Measurements from ENCODE around the gene JMJD4.
"Not testable (repeated sequence)": the region's sequence is repeated elsewhere in the genome, so short reads cannot be mapped to it uniquely, and the experiment has no call there.

The JMJD4 gene

DNA sequence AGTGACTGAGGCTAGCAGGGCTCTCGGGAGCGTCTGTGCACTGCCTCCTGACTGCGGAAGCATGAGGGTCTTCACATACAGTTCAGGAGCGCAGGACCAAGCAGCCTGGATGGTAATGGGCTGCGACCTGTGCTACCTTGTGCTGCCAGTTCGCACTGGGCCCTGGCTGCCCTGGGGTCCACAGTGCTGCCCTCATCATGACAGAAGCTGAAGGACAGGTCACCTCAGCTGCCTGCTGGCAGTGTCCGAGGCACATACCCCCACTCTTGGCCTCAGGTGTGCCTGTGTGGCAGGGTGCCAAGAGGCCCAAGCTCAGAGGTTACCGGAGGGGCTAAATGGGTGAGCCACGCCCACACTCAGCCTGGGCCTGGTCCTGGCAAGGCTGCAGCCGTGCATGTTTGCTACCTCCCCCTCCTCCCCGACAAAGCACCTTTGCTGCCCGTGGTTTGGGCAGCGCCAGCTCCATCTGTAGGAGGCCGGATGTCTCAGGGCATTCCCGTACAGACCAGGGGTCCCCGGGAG is 4.4 kb downstream of the JMJD4 start:
- no peak for DNase-seq

DNA sequence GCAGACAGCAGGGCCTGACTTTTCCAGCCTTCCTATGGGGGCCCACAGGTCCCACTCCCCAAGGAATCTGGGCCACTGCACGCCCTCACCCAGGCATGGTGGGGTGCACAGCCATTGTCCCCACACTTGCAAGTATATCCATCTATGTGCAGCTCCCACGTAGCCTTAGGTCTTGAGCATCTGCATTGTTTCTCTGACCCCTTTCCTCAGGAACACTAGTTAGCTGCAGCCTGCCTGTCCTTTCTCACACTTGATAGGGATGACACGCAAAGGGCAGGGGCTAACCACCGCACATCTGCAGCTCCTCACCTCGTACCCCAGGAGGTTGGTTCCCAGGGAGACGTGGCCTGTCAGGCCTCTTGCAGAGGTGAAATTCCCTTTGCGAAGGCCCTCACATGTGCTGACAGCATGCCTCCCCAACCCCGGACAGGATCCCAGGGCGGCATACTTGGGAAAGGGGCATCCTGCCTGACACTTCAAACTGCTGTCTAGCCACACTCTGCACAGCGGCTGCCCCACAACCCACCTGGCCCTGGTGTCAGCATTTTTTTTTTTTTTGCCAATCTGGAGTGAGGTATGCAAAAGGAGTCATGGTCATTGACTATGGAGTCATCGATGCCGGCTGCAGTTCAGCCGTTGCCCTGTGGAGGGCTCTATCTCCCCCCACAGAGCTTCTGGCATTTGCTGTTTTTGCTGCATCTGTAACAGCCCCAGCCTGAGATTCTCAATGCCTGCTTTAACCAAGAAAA is 5.0 kb downstream of the JMJD4 start:
- DNase-seq, result peak; percentile 56

DNA sequence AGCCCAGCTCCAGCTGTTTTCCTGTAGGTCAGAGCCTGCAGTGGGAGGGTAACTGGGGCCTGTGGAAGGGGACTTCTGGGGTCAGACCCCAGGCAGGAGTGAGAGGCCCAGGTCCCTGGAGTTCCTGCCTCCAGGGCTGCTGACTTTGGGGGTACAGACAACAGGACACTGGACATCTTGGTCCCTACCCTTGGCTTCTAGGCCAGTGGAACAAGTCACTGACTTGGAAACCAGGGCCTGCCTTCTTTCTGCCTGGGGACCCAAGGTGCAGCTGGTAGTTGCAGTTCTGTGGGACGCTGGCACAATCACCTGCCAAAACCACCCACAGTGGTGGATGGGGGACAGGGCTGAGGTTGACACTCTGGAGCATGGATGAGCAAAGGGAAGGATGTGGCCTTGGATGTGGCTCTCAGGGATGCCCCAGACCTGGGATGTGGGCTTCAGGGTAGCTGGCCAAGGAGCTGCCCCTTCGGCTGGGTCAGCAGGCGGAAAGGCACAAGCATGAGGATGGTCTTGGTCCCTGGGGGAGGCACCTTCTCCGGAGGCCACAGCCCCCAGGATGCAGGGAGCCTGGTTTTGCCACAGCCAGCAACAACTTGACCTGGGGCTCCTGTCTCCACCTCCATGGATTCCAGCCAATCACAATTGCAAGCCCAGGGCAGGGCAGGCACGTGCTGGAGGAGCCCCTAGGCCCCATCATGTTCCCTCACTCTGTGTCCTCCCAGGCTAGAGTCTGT is 5.8 kb downstream of the JMJD4 start:
- DNase-seq, result peak; percentile 26

DNA sequence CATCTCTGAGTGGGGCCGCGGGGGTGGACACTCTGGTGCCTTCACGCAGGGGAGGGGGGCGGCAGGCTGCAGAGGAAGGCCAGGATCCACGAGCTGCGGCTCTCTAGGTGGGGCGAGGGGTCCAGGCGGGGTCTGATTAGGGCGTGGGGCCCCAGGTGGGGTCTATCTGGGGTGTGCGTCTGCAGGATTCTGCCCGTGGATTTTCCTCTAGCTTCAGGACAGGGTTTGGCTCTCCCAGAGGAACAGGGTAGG is 6.3 kb downstream of the JMJD4 start:
- no peak for DNase-seq

DNA sequence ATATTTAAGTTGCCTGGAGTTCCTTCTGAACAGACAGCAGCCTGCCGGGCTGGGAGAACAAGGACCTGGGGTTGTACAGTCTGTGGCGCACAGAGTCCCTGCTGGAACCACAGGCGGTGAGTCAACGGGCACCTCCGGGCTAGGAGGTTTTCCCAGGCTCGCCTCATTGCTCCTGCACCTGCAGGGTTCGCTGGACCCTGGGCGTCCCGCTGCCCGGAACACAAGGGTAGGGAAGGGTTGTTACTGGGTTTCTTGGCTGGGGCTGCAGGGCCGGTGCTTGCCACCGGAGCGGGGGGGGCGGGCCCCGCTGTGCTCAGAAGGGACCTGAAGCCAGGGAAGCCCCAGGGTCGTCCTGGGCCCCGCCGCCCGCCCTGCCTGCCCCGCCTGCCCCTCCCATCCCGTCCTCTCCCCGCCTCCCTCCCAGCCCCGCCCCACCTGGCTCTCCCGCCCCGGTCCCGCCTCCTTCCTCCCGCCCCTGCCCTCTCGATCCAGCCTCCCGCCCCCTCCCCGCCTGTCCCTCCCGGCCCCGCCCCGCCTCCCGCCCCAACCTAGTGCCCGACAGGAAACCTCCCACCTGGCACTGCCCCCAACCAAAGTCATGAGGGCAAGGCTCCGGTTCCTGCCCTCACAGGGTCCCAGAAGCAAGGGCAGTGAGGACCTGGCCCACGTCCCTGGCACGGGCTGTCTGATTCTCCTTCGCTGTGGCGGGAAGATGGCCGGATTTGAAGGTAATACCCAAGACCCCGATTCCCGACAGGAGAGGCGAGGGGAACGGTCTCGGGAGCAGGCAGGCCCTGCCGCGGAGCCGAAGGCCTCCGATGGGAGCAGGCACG is 6.8 kb downstream of the JMJD4 start:
- DNase-seq, result peak; percentile 61

DNA sequence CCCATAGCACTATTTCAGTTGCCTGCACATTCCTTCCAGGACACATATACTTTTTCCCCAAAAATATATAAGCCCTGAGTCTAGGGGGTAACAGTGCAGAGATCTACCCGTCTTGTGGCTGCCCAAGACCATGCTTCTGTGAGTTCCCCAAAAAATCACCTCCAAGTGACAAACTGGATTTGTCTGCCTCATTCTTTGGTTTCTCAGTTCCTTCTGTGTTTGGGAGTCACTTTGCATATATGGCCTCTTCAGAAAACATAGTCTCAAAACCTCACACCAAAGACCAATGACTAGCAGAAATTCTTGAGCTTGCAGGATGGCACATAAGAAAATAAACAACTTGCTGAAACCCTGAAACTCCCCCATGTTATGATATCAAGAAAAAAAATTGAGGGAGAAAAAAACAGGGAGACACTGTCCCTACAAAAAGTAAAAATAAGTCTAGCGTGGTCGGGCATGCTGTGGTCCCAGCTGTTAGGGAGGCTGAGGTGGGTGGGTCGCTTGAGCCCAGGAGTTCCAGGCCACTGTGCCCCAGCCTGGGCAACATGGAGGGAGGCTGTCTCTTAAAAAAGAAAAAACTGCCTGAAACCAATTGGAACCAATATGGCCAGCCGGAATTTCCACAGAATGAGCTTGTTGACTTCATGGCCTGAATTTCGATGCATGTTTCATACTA is 8.0 kb downstream of the JMJD4 start:
- DNase-seq, result no peak

DNA sequence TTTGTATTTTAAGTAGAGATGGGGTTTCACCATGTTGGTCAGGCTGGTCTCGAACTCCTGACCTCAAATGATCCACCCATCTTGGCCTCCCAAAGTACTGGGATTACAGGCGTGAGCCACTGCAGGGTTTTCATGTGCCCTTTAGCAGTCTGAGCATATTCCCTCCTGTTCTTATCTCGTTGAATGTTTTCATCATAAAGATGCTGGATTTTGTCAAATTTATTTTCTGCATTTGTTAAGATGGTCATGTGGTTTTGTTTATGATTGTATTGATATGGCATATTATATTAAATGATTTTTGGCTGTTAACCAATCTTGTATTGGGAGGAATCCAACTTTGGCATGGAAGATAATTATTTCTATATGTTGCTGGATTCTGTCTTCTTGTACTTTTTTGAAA is 8.8 kb downstream of the JMJD4 start:
- no peak for DNase-seq

DNA sequence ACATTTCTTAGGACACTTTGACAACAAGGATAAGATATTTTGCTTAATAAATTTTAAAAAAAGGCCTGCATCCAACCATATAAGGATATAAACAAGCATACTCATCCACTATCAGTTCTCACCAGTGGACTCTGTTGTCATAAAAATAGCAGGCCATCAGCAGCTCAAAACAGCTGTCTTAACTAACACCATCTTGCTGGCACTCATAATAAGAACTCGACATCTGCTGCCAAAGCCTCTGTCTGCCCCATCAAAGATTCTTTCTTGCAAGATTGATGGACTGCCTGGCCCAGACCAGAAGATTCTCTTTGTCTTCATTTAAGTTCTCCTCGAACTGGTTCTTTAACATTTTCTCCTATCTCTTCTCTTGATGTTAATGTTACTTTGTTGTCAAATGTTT is 10.1 kb downstream of the JMJD4 start:
- DNase-seq, result no peak

DNA sequence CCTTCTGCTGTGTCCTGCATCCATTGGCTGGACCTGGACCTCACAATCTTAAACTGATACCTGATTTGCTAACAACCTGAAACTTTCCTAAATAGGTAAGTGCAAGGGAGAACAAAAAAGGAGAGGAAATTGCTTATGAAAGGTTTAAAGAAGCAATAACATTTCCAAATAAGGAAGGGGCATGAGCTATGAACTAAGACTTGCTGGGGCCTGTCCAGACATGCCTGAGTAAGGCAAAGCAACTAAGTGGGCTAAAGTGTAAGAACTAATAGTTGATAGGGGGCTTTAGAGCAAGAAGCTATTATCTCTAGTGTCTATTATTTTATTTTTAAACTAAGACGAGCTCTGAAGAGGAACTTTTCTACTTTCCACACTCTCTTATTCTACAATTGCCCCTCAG is 11.6 kb downstream of the JMJD4 start:
- DNase-seq, result no peak

DNA sequence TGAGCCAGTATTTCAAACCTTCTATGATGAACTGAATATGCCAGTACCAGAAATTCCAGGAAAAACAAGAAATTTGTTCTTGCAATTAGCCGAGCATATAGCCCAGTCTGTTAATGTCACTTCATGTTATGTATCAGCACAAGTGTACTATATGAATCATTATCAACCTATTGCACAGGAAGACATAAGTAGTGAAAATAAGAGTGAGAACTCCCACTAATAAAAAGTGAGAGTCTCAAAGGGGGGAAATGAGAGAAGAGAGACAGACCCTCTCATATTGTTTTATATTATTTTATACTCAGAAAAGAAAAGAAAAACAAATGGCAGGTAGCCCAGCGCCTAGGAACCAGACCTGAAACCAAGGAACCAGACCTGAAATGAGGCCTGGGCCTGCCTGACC is 16.2 kb downstream of the JMJD4 start:
- no peak for DNase-seq

DNA sequence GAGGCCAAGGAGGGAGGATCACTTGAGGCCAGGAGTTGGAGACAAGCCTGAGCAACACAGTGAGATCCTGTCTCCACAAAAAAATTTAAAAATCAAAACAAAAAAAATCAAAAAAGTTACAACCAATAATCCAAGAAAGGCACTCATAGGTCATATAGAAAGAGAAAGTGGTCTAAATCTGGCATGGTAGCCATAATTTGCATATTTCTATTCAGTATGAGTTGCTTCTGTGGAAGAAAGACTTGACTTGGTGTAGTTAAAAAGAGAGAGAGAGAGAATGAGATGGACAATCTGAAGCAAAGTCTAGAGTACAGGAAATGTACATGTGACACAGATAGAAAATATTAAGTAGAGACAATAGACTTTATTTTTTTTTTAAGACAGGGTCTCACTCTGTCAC is 22.5 kb downstream of the JMJD4 start:
- no peak for DNase-seq

DNA sequence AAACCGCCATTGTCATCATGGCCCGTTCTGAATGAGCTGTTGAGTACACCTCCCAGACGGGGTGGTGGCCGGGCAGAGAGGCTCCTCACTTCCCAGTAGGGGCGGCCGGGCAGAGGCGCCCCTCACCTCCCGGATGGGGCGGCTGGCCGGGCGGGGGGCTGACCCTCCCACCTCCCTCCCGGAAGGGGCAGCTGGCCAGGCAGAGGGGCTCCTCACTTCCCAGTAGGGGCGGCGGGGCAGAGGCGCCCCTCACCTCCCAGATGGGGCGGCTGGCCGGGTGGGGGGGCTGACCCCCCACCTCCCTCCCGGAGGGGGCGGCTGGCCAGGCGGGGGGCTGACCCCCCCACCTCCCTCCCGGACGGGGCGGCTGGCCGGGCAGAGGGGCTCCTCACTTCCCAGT is 24.6 kb downstream of the JMJD4 start:
- not testable (repeated sequence) for DNase-seq

DNA sequence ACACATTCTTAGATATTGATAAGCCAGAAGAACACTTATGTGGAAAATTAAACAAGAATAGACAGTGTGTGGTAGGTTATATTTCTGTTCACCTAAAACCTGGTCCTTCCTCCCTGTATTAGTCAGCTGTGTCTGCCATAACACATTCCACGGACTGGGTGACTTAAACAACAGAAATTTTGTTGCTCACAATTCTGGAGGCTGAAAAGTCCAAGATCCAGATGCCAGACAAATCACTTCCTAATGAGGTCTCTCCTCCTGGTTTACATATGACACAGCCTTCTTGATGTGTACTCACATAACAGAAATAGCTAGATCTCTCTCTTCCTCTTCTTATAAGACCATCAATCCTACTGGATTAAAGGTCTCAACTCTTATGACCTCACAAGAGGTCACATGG is 25.7 kb downstream of the JMJD4 start:
- DNase-seq, result no peak

DNA sequence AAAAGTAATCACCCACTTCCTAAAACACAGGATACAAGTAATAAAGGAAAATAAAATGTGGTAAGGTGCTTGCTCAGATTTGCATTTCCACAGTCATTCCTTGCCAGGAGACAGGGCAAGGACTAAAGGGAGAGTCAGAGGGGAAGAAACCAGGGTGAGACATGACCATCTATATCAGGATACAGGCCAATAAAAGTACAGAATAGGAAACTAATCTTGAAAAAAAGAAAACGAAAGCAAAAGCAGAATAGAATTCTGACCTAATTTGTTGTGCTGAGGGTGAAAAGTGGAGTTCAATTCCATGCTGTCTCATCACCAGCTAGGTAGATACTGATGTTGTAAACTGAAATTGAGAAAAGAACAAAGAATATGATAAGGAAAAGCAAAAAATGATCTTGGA is 27.3 kb downstream of the JMJD4 start:
- DNase-seq, result no peak

DNA sequence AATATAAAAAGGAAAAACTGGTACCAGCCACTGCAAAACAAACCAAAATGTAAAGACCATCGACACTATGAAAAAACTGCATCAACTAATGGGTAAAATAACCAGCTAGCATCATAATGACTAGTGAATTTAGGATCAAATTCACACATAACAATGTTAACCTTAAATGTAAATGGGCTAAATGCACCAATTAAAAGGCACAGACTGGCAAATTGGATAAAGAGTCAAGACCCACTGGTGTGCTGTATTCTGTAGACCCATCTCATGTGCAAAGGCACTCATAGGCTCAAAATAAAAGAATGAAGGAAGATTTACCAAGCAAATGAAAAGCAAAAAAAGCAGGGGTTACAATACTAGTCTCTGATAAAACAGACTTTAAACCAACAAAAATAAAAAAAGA is 33.5 kb downstream of the JMJD4 start:
- DNase-seq, result not testable (repeated sequence)

DNA sequence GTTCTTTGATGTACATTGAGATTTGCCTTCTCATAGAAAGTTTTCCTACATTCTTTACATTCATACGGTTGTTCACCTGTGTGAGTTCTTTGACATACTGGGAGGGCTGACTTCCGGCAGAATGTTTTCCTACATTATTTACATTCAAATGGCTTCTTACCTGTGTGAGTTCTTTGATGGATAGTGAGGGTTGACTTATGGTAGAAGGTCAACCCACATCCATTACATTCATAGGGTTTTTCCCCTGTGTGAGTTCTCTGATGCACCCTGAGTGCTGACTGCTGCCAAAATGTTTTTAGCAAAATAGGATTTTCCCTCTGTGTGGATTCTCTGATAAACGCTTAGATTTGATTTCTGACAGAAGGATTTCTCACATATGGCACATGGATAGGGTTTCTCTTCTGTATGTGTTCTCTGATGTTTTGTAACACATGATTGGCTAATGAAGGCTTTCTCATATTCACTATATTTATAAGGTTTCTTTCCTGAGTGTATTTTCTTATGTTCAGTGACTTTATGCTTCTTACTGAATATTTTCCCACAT is 37.7 kb downstream of the JMJD4 start:
- DNase-seq, result no peak

DNA sequence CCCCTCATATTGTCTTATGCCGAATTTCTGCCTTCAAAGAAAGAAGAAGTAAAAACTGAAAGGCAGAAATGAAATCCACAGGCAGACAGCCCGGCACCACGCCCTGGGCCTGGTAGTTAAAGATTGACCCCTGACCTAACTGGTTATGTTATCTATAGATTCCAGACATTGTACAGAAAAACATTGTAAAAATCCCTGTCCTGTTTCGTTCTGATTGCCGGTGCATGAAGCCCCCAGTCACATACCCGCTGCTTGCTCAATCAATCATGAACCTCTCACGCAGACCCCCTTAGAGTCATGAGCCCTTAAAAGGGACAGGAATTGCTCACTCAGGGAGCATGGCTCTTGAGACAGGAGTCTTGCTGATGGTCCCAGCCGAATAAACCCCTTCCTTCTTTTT is 49.3 kb downstream of the JMJD4 start:
- no peak for DNase-seq
